GM23338 (cell line): ENCODE measurements around the gene ERBB4. TPM values are rescaled to one million over a fixed set of nuclear protein-coding genes. Genes with fewer than 3 reads are reported as not detected.

Experiments
- ATAC-seq: fragments of 200-7000 bp; cut with Tn5 transposase; 3 replicates; pipeline ENCODE4 v1.9.1; 2020
- DNase-seq: peaks from one replicate; pipeline ENCODE4 v3.0.0-alpha.2; 2015; ENCODE audit warnings: low spot score
- H2AFZ ChIP-seq: fragments of 200-600 bp; sonication (generic); 2 replicates; pipeline ENCODE4 v1.8.0; 2016; ENCODE audit warnings: antibody characterized with exemption, mild to moderate bottlenecking, moderate library complexity
- H3F3A ChIP-seq: fragments of 200-600 bp; sonication (generic); replicated peaks from 2 replicates; pipeline ENCODE4 v1.8.0; 2017; ENCODE audit warnings: antibody characterized with exemption, mixed run types, low read depth
- H3K27ac ChIP-seq: fragments of 200-600 bp; sonication (generic); 2 replicates; pipeline ENCODE4 v1.6.1; 2016; ENCODE audit warnings: low read depth
- H3K27me3 ChIP-seq: fragments of 200-600 bp; sonication (generic); 2 replicates; pipeline ENCODE4 v1.8.0; 2016; ENCODE audit warnings: mild to moderate bottlenecking, mixed run types, moderate library complexity; ENCODE audit not compliant: insufficient read depth
- H3K36me3 ChIP-seq: fragments of 200-600 bp; sonication (generic); 2 replicates; pipeline ENCODE4 v1.8.0; 2016; ENCODE audit warnings: mild to moderate bottlenecking; ENCODE audit not compliant: insufficient read depth
- H3K4me1 ChIP-seq: fragments of 200-600 bp; sonication (generic); 2 replicates; pipeline ENCODE4 v1.8.0; 2016; ENCODE audit warnings: mild to moderate bottlenecking, moderate library complexity; ENCODE audit not compliant: insufficient read depth
- H3K4me2 ChIP-seq: fragments of 200-600 bp; sonication (generic); 2 replicates; pipeline ENCODE4 v1.7.1; 2017; ENCODE audit warnings: mixed run types
- H3K4me3 ChIP-seq: fragments of 200-600 bp; sonication (generic); 2 replicates; pipeline ENCODE4 v1.6.1; 2016; ENCODE audit warnings: mixed run types
- H3K79me2 ChIP-seq: fragments of 200-600 bp; sonication (generic); replicated peaks from 2 replicates; pipeline ENCODE4 v1.8.0; 2017; ENCODE audit warnings: mild to moderate bottlenecking; ENCODE audit not compliant: insufficient read depth
- H3K9me2 ChIP-seq: fragments of 200-600 bp; sonication (generic); 2 replicates; pipeline ENCODE4 v1.8.0; 2017; ENCODE audit not compliant: insufficient read depth
- H4K20me1 ChIP-seq: fragments of 200-600 bp; sonication (generic); replicated peaks from 2 replicates; pipeline ENCODE4 v1.8.0; 2017; ENCODE audit warnings: mild to moderate bottlenecking; ENCODE audit not compliant: insufficient read depth
- H3K27ac Mint-ChIP-seq: 2 replicates; pipeline ENCODE4 v1.8.0; 2020; ENCODE audit warnings: inconsistent platforms, mild to moderate bottlenecking, moderate library complexity, mixed read lengths
- H3K27me3 Mint-ChIP-seq: 3 replicates; pipeline ENCODE4 v1.8.0; 2022; ENCODE audit warnings: low read depth, mild to moderate bottlenecking, moderate library complexity, mixed read lengths, inconsistent platforms; ENCODE audit not compliant: insufficient read depth, poor library complexity
- H3K36me3 Mint-ChIP-seq: 3 replicates; pipeline ENCODE4 v1.8.0; 2021; ENCODE audit warnings: low read depth, mild to moderate bottlenecking, inconsistent platforms, moderate library complexity, mixed read lengths
- H3K4me1 Mint-ChIP-seq: 3 replicates; pipeline ENCODE4 v1.8.0; 2020; ENCODE audit warnings: mild to moderate bottlenecking, inconsistent platforms, mixed read lengths
- H3K4me3 Mint-ChIP-seq: 3 replicates; pipeline ENCODE4 v1.8.0; 2021; ENCODE audit warnings: moderate library complexity, mild to moderate bottlenecking, inconsistent platforms, mixed read lengths
- H3K9me3 Mint-ChIP-seq: 3 replicates; pipeline ENCODE4 v1.8.0; 2020; ENCODE audit warnings: moderate library complexity, mild to moderate bottlenecking, inconsistent platforms, mixed read lengths
- EZH2 ChIP-seq: fragments of 200-600 bp; sonication (generic); IDR thresholded peaks from one replicate; pipeline ENCODE4 v1.8.0; 2017; ENCODE audit warnings: antibody characterized with exemption, mild to moderate bottlenecking, low read depth; ENCODE audit not compliant: unreplicated experiment
- JUNB ChIP-seq: IDR thresholded peaks from one replicate; pipeline ENCODE4 v1.6.1; 2016; ENCODE audit warnings: antibody characterized with exemption; ENCODE audit not compliant: unreplicated experiment
- POLR2AphosphoS5 ChIP-seq: IDR thresholded peaks from 2 replicates; pipeline ENCODE4 v1.6.1; 2016; ENCODE audit warnings: antibody characterized with exemption, low read depth
- STAT1 ChIP-seq: IDR thresholded peaks from one replicate; pipeline ENCODE4 v1.6.1; 2016; ENCODE audit warnings: antibody characterized with exemption; ENCODE audit not compliant: unreplicated experiment
- ZNF331 ChIP-seq: fragments of 250-450 bp; sonication (Bioruptor Pico); IDR thresholded peaks from 2 replicates; pipeline ENCODE4 v1.5.0; 2020; ENCODE audit warnings: low read depth, mild to moderate bottlenecking, moderate library complexity
- polyA plus RNA-seq: library from polyadenylated mRNA; unstranded; fragments of >200 nt; fragmentation: Nextera tagmentation; extraction: Ambion mirVana; gene quantifications from 2 replicates; pipeline ENCODE4 v1.2.1, GENCODE V29; 2016
- total RNA-seq: library from RNA; depleted of rRNA; stranded (reverse); fragments of >200 nt; shearing (Covaris generic); gene quantifications from 2 replicates; pipeline ENCODE4 v1.2.3, GENCODE V29; 2014
- TF ChIP-seq, protein P1 (sequence below): fragments of 250-450 bp; sonication (Bioruptor Pico); IDR thresholded peaks from 2 replicates; pipeline ENCODE4 v1.5.0; 2020; ENCODE audit warnings: mild to moderate bottlenecking, moderate library complexity
- TF ChIP-seq, protein P2 (sequence below): IDR thresholded peaks from 2 replicates; pipeline ENCODE4 v1.6.1; 2016; ENCODE audit warnings: antibody characterized with exemption

ERBB4 gene
- total and polyA plus RNA-seq, 2 experiments from 2014 or later: 0.73 to 1.1 TPM

DNA sequence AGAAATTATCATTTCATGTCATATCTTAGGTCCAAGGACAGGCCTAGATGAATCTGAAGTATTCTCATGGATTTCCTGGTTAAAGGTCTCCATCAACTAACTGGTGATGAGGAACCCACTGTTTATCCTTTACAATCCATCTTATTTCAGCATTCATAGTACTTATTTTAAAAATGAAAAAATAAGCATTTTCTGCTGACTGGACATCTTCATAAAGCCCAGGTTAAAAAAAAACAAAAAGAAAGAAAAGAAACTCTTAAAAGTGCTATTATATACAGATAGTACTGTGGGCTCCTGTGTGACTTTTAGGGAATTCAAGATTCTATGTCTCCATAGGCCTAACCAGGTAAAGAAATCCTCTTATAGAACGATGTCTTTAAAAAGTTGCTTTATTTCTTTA lies 7.1 kb downstream of the ERBB4 start (continued):
- TF ChIP-seq, protein P1, sequence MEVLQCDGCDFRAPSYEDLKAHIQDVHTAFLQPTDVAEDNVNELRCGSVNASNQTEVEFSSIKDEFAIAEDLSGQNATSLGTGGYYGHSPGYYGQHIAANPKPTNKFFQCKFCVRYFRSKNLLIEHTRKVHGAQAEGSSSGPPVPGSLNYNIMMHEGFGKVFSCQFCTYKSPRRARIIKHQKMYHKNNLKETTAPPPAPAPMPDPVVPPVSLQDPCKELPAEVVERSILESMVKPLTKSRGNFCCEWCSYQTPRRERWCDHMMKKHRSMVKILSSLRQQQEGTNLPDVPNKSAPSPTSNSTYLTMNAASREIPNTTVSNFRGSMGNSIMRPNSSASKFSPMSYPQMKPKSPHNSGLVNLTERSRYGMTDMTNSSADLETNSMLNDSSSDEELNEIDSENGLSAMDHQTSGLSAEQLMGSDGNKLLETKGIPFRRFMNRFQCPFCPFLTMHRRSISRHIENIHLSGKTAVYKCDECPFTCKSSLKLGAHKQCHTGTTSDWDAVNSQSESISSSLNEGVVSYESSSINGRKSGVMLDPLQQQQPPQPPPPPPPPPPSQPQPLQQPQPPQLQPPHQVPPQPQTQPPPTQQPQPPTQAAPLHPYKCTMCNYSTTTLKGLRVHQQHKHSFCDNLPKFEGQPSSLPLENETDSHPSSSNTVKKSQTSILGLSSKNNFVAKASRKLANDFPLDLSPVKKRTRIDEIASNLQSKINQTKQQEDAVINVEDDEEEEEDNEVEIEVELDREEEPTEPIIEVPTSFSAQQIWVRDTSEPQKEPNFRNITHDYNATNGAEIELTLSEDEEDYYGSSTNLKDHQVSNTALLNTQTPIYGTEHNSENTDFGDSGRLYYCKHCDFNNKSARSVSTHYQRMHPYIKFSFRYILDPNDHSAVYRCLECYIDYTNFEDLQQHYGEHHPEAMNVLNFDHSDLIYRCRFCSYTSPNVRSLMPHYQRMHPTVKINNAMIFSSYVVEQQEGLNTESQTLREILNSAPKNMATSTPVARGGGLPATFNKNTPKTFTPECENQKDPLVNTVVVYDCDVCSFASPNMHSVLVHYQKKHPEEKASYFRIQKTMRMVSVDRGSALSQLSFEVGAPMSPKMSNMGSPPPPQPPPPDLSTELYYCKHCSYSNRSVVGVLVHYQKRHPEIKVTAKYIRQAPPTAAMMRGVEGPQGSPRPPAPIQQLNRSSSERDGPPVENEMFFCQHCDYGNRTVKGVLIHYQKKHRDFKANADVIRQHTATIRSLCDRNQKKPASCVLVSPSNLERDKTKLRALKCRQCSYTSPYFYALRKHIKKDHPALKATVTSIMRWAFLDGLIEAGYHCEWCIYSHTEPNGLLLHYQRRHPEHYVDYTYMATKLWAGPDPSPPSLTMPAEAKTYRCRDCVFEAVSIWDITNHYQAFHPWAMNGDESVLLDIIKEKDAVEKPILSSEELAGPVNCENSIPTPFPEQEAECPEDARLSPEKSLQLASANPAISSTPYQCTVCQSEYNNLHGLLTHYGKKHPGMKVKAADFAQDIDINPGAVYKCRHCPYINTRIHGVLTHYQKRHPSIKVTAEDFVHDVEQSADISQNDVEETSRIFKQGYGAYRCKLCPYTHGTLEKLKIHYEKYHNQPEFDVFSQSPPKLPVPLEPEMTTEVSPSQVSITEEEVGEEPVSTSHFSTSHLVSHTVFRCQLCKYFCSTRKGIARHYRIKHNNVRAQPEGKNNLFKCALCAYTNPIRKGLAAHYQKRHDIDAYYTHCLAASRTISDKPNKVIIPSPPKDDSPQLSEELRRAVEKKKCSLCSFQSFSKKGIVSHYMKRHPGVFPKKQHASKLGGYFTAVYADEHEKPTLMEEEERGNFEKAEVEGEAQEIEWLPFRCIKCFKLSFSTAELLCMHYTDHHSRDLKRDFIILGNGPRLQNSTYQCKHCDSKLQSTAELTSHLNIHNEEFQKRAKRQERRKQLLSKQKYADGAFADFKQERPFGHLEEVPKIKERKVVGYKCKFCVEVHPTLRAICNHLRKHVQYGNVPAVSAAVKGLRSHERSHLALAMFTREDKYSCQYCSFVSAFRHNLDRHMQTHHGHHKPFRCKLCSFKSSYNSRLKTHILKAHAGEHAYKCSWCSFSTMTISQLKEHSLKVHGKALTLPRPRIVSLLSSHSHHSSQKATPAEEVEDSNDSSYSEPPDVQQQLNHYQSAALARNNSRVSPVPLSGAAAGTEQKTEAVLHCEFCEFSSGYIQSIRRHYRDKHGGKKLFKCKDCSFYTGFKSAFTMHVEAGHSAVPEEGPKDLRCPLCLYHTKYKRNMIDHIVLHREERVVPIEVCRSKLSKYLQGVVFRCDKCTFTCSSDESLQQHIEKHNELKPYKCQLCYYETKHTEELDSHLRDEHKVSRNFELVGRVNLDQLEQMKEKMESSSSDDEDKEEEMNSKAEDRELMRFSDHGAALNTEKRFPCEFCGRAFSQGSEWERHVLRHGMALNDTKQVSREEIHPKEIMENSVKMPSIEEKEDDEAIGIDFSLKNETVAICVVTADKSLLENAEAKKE: no peak
- TF ChIP-seq JUNB: no peak
- no peak for TF ChIP-seq EZH2

DNA sequence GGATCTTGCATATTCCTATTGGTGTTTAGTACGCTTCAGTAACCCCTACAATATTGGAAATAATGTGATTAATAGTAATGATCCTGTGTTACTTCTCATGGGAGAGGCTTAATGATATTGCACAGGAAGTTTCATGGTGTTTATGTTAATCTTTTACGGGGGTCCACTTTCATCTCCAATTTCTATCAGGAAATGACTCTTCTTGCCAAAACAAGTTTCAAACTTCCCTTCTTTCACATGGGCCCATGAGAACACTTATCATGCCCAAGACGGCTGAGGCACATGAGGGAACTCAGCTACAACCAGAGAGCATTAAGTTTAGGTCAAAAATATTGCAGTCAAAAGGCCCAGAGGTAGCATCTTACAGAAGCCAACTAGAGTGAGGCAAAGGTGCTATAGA lies 7.6 kb downstream of the ERBB4 start:
- Histone ChIP-seq H3K4me2 (no peak overlapping the region), H3K4me3 (no peak overlapping the region), H3F3A (no peaks in the 10 kb centered on the region), H3K9me2 (no peaks in the 10 kb centered on the region), H3K4me1 (peaks cover 7% of the 10 kb centered on the region; the same call in 1 of the 2 replicates), H4K20me1 (peaks cover 6% of the 10 kb centered on the region; the same call in 1 of the 2 replicates), H2AFZ (no peak overlapping the region), H3K27ac (no peak overlapping the region), H3K79me2 (no peaks in the 10 kb centered on the region), H3K27me3 (peaks cover 26% of the 10 kb centered on the region), H3K36me3 (no peaks in the 10 kb centered on the region)
- peaks cover 12% of the 10 kb centered on the region for H3K27me3 Mint-ChIP-seq
- ATAC-seq (no peak), DNase-seq (no peak)
- H3K4me1 Mint-ChIP-seq: peaks cover 8% of the 10 kb centered on the region; the same call in 2 of the 3 replicates
- no peak overlapping the region for H3K4me3 Mint-ChIP-seq
- no peak overlapping the region for H3K27ac Mint-ChIP-seq
- H3K9me3 Mint-ChIP-seq: no peaks in the 10 kb centered on the region
- TF ChIP-seq POLR2AphosphoS5 (no peak), ZNF331 (CRISPR knock-in tag) (no peak), JUNB (no peak), STAT1 (no peak), EZH2 (no peak)
- TF ChIP-seq, protein P2, sequence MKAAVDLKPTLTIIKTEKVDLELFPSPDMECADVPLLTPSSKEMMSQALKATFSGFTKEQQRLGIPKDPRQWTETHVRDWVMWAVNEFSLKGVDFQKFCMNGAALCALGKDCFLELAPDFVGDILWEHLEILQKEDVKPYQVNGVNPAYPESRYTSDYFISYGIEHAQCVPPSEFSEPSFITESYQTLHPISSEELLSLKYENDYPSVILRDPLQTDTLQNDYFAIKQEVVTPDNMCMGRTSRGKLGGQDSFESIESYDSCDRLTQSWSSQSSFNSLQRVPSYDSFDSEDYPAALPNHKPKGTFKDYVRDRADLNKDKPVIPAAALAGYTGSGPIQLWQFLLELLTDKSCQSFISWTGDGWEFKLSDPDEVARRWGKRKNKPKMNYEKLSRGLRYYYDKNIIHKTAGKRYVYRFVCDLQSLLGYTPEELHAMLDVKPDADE: no peak
- H3K36me3 Mint-ChIP-seq: no peaks in the 10 kb centered on the region
